Stimulated activated CD4-positive, alpha-beta T cell treated with anti-CD3 and anti-CD28 coated beads, Interleukin-1b, Interleukin-23, amount 100 ng/mL, for 24 hours (primary cell): Measurements from ENCODE around the gene DNAJB4.
"Not testable (repeated sequence)": the region's sequence is repeated elsewhere in the genome, so short reads cannot be mapped to it uniquely, and the experiment has no call there.

ENCODE experiments used
- DNase-seq, 4 experiments: peaks; one replicate each; pipeline ENCODE4 v3.0.0-alpha.2; 2020; ENCODE audit warnings: low read depth in 4 of 4, low spot score in 1 of 4

Gene DNAJB4

GRCh38 chr1:78004719-78005447, at the start of gene DNAJB4:
DNAJB4 (plus strand) TSS chr1:78004939; CDS start chr1:78005111, 172 bp downstream.
- peak; percentile 21 to 34 (median 26) for DNase-seq

- no peak for DNase-seq
These were observed 49.0 kb upstream of the DNAJB4 start for GRCh38 chr1:77955709-77956108.

- no peak for DNase-seq
These were observed 48.3 kb upstream of the DNAJB4 start for GRCh38 chr1:77956464-77956863.

GRCh38 chr1:77958391-77958790, 46.3 kb upstream of the DNAJB4 start:
- no peak for DNase-seq

GRCh38 chr1:77958850-77959249, 45.9 kb upstream of the DNAJB4 start:
- no peak for DNase-seq

- DNase-seq: no peak
These were observed 43.3 kb upstream of the DNAJB4 start for GRCh38 chr1:77961392-77961791.

- no peak for DNase-seq
These were observed 38.4 kb upstream of the DNAJB4 start for GRCh38 chr1:77966291-77966690.

GRCh38 chr1:77970192-77970591, 34.5 kb upstream of the DNAJB4 start:
- no peak for DNase-seq

- DNase-seq: no peak
These were observed 32.7 kb upstream of the DNAJB4 start for GRCh38 chr1:77972080-77972479.

- no peak for DNase-seq
These were observed 29.4 kb upstream of the DNAJB4 start for GRCh38 chr1:77975386-77975785.

GRCh38 chr1:77975907-77976306, 28.8 kb upstream of the DNAJB4 start:
- DNase-seq: no peak

- DNase-seq: no peak
These were observed 28.2 kb upstream of the DNAJB4 start for GRCh38 chr1:77976433-77977076.

- no peak for DNase-seq
These were observed 26.8 kb upstream of the DNAJB4 start for GRCh38 chr1:77977989-77978292.

GRCh38 chr1:77978293-77978968, 26.3 kb upstream of the DNAJB4 start:
- peak; percentile 46 to 65 (median 55) for DNase-seq

- peak; percentile 82 to 89 (median 86) for DNase-seq
These were observed 25.5 kb upstream of the DNAJB4 start, which contains the start of gene FUBP1 for GRCh38 chr1:77978969-77979876. FUBP1 (minus strand) TSS chr1:77979072; CDS start chr1:77979004, 68 bp downstream.

GRCh38 chr1:77983352-77983996, 21.3 kb upstream of the DNAJB4 start:
- not testable (repeated sequence) for DNase-seq

GRCh38 chr1:77983997-77984355, 20.8 kb upstream of the DNAJB4 start:
- DNase-seq: no peak

- no peak for DNase-seq
These were observed 20.1 kb upstream of the DNAJB4 start for GRCh38 chr1:77984629-77985028.

- DNase-seq: no peak
These were observed 17.9 kb upstream of the DNAJB4 start for GRCh38 chr1:77986810-77987209.

GRCh38 chr1:77987919-77988318, 16.8 kb upstream of the DNAJB4 start:
- no peak for DNase-seq

- DNase-seq: no peak
These were observed 15.0 kb upstream of the DNAJB4 start for GRCh38 chr1:77989744-77990143.
